GM19351 (cell line): ENCODE results near the gene LAMTOR1.

ENCODE experiments used
- ATAC-seq: cut with Tn5 transposase; IDR thresholded peaks from one replicate; pipeline ENCODE4 v1.9.1; 2021; ENCODE audit warnings: mild to moderate bottlenecking, moderate library complexity; ENCODE audit not compliant: unreplicated experiment

Gene LAMTOR1

GRCh38 chr11:72120930-72121329, 17.8 kb upstream of the LAMTOR1 start:
- ATAC-seq, result no peak

- ATAC-seq, result no peak
Measured at GRCh38 chr11:72119198-72119597, 16.1 kb upstream of the LAMTOR1 start.

GRCh38 chr11:72116019-72116755, 13.1 kb upstream of the LAMTOR1 start:
- no peak for ATAC-seq

GRCh38 chr11:72114570-72114969, 11.5 kb upstream of the LAMTOR1 start:
- no peak for ATAC-seq

GRCh38 chr11:72112978-72113808, 10.1 kb upstream of the LAMTOR1 start:
- no peak for ATAC-seq

GRCh38 chr11:72112143-72112977, 9.3 kb upstream of the LAMTOR1 start, which contains the start of gene ANAPC15:
TSS of gene ANAPC15 (minus strand) at chr11:72112695. CDS start at chr11:72111276, 1,419 bp downstream.
- ATAC-seq, result peak; percentile 89

- ATAC-seq, result peak; percentile 8
Measured at GRCh38 chr11:72111300-72112142, 8.4 kb upstream of the LAMTOR1 start.

GRCh38 chr11:72105888-72106287, 2.8 kb upstream of the LAMTOR1 start, which contains the start of gene TOMT:
TSS of gene TOMT (plus strand) at chr11:72105924. CDS start at chr11:72105952, 28 bp downstream.
- ATAC-seq, result no peak

GRCh38 chr11:72103754-72104167, 664 bp upstream of the LAMTOR1 start:
- no peak for ATAC-seq

- peak; percentile 10 for ATAC-seq
Measured at GRCh38 chr11:72102631-72102945, 509 bp downstream of the LAMTOR1 start.

GRCh38 chr11:72102162-72102561, 935 bp downstream of the LAMTOR1 start:
- ATAC-seq, result no peak

- ATAC-seq, result no peak
Measured at GRCh38 chr11:72100462-72100861, 2.6 kb downstream of the LAMTOR1 start.

GRCh38 chr11:72100009-72100408, 3.1 kb downstream of the LAMTOR1 start:
- ATAC-seq, result no peak

- no peak for ATAC-seq
Measured at GRCh38 chr11:72098741-72099140, 4.4 kb downstream of the LAMTOR1 start.

- no peak for ATAC-seq
Measured at GRCh38 chr11:72091292-72091691, 11.8 kb downstream of the LAMTOR1 start.

GRCh38 chr11:72088076-72088808, 14.9 kb downstream of the LAMTOR1 start:
- no peak for ATAC-seq

- no peak for ATAC-seq
Measured at GRCh38 chr11:72085621-72086351, 17.3 kb downstream of the LAMTOR1 start.

- ATAC-seq, result no peak
Measured at GRCh38 chr11:72084965-72085364, 18.1 kb downstream of the LAMTOR1 start.

GRCh38 chr11:72084076-72084475, 19.0 kb downstream of the LAMTOR1 start:
- ATAC-seq, result no peak
